HFF-Myc (cell line): ENCODE results near the gene NONO.
A peak's percentile ranks its signal among the peaks of the same experiment; 100 is the strongest.

Experiments
- DNase-seq: peaks from one replicate; pipeline ENCODE4 v3.0.0-alpha.2; 2011; ENCODE audit warnings: low read depth; ENCODE audit errors: extremely low read depth
- H3K4me3 ChIP-seq: replicated peaks from 2 replicates; pipeline ENCODE4 v1.5.1; 2011; ENCODE audit warnings: low read depth, mild to moderate bottlenecking, control low read depth, low read length
- TF ChIP-seq, protein P1 (sequence below): IDR thresholded peaks from 2 replicates; pipeline ENCODE4 v1.5.1; 2012; ENCODE audit warnings: mild to moderate bottlenecking, low read depth, low read length, control low read depth; ENCODE audit errors: missing control alignments

The NONO gene, protein sequence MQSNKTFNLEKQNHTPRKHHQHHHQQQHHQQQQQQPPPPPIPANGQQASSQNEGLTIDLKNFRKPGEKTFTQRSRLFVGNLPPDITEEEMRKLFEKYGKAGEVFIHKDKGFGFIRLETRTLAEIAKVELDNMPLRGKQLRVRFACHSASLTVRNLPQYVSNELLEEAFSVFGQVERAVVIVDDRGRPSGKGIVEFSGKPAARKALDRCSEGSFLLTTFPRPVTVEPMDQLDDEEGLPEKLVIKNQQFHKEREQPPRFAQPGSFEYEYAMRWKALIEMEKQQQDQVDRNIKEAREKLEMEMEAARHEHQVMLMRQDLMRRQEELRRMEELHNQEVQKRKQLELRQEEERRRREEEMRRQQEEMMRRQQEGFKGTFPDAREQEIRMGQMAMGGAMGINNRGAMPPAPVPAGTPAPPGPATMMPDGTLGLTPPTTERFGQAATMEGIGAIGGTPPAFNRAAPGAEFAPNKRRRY

DNA sequence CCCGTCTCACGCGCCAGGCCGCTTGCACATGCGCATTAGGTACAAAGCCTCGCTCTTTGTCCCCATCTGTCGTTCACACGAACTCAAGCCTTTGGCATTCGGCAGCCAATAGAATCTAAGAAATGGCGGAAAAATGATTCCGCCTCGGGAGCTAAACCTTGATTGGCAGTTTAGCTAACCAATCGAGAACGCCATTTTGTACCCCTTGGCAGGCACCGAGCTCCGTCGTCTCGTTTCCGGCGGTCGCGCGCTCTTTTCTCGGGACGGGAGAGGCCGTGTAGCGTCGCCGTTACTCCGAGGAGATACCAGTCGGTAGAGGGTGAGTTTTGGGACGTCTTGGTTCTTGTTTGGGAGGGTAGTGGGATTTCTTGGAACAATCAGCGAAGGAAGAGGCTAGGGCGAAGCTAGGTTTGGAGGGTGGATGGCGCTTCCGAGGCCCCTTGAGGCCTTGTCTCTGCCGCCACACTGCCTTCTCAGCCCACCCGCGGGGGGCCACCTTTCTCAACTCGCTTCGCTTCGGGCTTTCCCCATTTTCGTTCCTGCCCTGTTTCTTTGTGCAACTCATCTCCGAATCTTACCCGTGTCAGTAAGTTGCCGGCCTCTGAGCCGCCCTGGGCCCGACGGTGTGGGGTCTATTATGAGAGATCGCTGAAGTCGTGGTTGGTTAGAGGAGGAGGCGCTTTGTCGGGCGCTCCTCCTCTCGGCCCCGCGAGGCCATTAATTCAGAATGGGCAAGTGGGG, at the start of gene NONO:
Gene NONO (plus strand): TSS at position 233 of the 741 bp plus-strand sequence. CDS start 7,003 bp downstream, outside the sequence.
- TF ChIP-seq, protein P1, sequence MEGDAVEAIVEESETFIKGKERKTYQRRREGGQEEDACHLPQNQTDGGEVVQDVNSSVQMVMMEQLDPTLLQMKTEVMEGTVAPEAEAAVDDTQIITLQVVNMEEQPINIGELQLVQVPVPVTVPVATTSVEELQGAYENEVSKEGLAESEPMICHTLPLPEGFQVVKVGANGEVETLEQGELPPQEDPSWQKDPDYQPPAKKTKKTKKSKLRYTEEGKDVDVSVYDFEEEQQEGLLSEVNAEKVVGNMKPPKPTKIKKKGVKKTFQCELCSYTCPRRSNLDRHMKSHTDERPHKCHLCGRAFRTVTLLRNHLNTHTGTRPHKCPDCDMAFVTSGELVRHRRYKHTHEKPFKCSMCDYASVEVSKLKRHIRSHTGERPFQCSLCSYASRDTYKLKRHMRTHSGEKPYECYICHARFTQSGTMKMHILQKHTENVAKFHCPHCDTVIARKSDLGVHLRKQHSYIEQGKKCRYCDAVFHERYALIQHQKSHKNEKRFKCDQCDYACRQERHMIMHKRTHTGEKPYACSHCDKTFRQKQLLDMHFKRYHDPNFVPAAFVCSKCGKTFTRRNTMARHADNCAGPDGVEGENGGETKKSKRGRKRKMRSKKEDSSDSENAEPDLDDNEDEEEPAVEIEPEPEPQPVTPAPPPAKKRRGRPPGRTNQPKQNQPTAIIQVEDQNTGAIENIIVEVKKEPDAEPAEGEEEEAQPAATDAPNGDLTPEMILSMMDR = no peak
- H3K4me3 ChIP-seq = peak within 1 kb of the TSS; percentile 75
- DNase-seq = peak; percentile 97

DNA sequence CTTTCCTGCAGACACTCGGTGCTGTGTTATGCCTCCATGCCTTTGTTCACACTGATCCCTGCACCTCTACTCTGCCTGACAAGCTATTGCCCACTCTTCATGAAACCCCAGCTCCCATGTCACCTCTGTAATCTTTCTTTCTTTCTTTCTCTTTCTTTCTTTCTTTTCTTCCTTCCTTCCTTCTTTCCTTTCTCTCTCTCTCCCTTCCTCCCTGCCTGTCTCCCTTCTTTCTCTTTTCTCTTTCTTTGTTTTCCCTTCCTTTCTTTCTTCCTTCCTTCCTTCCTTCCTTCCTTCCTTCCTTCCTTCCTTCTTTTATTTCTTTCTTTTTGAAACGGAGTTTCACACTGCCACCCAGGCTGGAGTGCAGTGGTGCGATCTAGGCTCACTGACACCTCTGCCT, 48.0 kb upstream of the NONO start:
- H3K4me3 ChIP-seq = no peak overlapping the region
- no peak for DNase-seq
- TF ChIP-seq, protein P1 = no peak

DNA sequence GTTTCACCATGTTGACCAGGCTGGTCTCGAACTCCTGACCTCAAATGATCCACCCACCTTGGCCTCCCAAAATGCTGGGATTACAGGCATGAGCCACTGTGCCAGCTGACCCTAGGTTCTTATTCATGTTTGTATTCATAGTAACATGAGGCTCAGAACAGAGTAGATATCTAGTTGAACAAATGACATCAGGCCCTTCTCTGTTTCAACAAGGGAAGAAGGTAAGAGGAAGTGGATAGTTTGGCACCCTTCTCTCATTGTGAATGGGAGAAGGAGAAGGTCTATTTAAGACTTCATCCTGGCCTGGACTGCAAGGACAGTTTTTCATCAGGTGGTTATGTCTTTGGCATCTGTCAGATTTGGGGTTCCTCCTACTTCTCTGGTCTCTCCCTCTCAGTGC, 46.6 kb upstream of the NONO start:
- DNase-seq = no peak
- no peak overlapping the region for H3K4me3 ChIP-seq
- TF ChIP-seq, protein P1 = no peak

DNA sequence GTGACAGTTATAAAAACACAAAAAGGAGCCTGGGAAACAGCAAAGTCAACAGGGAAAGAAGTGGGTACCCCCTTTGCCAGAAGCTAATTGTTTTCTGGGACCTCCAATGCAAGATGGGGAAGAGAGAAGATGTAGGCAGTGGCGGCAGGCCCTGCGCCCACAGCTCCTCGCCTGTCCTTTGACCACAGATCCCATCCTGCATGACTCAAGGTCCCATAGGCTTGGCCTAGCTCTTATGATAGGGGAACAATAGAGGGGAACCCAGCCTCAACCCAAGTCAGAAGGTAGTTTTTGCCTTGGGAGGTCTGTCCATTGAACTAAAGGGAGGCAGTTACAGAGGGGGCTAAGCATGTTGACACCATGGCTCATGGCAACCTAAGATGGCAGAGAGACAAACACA, 43.7 kb upstream of the NONO start:
- TF ChIP-seq, protein P1 = no peak
- H3K4me3 ChIP-seq = no peak overlapping the region
- no peak for DNase-seq

DNA sequence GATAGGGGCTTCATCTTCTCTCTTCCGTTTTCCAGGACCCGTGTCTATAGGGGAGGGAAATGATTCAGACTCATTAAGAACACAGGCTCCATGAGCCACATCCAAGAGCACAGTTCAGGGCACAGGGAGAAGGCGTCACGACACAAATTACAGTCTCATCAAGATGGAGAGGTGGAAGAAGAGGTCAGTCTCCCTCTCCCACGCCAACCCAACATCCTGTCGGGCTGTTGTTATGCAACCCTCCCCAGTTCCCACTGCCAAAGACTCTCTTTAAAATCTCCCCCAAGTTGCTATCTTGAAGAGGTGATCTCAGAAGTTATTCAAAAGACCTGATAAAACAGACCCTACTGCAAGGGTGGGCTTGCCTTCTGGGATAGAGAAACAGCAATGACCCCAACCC, 42.1 kb upstream of the NONO start:
- TF ChIP-seq, protein P1 = no peak
- no peak overlapping the region for H3K4me3 ChIP-seq
- no peak for DNase-seq

DNA sequence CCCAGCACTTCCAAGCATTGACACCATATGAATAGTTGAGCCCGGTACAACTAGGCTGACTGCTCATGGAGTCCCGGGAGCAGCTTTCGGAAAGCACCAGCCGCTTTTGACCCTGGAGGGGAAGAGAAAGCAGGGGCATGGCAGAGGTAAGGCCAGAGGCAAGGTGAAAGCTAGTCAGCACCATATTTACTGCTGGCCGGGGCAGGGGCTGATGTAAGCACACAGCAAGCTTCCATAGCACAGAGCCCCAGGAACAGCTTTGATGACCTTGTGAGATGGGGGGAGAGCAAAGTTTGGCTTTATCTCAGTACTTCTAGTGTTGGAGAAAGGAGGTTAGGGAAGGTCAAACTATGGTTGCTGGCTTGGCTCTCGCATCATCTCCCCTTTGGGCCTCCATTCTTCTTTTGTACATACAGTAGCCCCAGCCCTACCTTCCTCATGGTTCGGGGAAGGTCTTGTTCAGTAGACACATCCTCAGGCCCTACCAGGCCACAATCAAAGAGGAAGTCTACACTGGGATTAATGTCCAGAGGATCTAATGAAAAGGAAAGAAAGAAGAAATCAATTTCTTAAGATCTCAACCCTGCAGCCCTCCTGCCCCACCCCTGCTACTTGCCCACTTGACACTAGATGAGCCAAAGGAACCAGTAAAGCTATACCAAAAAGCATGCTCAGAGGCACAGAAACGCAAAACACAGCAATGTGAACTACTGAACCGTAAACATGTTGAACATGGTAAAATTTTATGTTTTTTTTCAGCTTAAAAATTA, 38.9 kb upstream of the NONO start:
- TF ChIP-seq, protein P1 = no peak

More for the DNA sequence above, 38.9 kb upstream of the NONO start:
- DNase-seq = no peak
- H3K4me3 ChIP-seq = no peak overlapping the region
